HG03159 (cell line): ENCODE results near the gene ALDH3A2.

Source experiments
- ATAC-seq: cut with Tn5 transposase; IDR thresholded peaks from one replicate; pipeline ENCODE4 v1.9.1; 2021; ENCODE audit warnings: mild to moderate bottlenecking, moderate library complexity; ENCODE audit not compliant: unreplicated experiment

Gene ALDH3A2

GRCh38 chr17:19648475-19649273, at the start of gene ALDH3A2:
TSS of gene ALDH3A2 (plus strand) at chr17:19648751. CDS start at chr17:19648972, 221 bp downstream.
- ATAC-seq: peak; percentile 86

- ATAC-seq: no peak
These were observed 38.2 kb upstream of the ALDH3A2 start for GRCh38 chr17:19610311-19610710.

GRCh38 chr17:19610879-19611278, 37.7 kb upstream of the ALDH3A2 start:
- no peak for ATAC-seq

- no peak for ATAC-seq
These were observed 34.6 kb upstream of the ALDH3A2 start for GRCh38 chr17:19613979-19614378.

GRCh38 chr17:19614900-19615299, 33.7 kb upstream of the ALDH3A2 start:
- ATAC-seq: no peak

GRCh38 chr17:19618015-19618414, 30.5 kb upstream of the ALDH3A2 start:
- no peak for ATAC-seq

GRCh38 chr17:19619705-19620325, 28.7 kb upstream of the ALDH3A2 start:
- no peak for ATAC-seq

GRCh38 chr17:19621697-19622096, 26.9 kb upstream of the ALDH3A2 start:
- ATAC-seq: no peak

- ATAC-seq: no peak
These were observed 22.5 kb upstream of the ALDH3A2 start for GRCh38 chr17:19626079-19626478.

GRCh38 chr17:19629449-19629848, 19.1 kb upstream of the ALDH3A2 start:
- ATAC-seq: no peak

GRCh38 chr17:19630035-19630434, 18.5 kb upstream of the ALDH3A2 start:
- no peak for ATAC-seq

- ATAC-seq: no peak
These were observed 17.9 kb upstream of the ALDH3A2 start for GRCh38 chr17:19630661-19631060.

GRCh38 chr17:19631905-19632304, 16.6 kb upstream of the ALDH3A2 start:
- ATAC-seq: no peak

GRCh38 chr17:19641687-19642372, 6.7 kb upstream of the ALDH3A2 start:
- ATAC-seq: no peak

GRCh38 chr17:19642373-19642893, 6.1 kb upstream of the ALDH3A2 start:
- ATAC-seq: no peak

- no peak for ATAC-seq
These were observed 3.9 kb upstream of the ALDH3A2 start for GRCh38 chr17:19644493-19645210.

- no peak for ATAC-seq
These were observed 2.8 kb upstream of the ALDH3A2 start for GRCh38 chr17:19645734-19646201.

GRCh38 chr17:19646788-19647696, 1.5 kb upstream of the ALDH3A2 start:
- ATAC-seq: no peak

- peak; percentile 5 for ATAC-seq
These were observed 665 bp upstream of the ALDH3A2 start for GRCh38 chr17:19647697-19648474.
